ENCODE data around the gene POTEJ.
"Not testable (repeated sequence)": the region's sequence is repeated elsewhere in the genome, so short reads cannot be mapped to it uniquely, and the experiment has no call there.

The POTEJ gene

DNA sequence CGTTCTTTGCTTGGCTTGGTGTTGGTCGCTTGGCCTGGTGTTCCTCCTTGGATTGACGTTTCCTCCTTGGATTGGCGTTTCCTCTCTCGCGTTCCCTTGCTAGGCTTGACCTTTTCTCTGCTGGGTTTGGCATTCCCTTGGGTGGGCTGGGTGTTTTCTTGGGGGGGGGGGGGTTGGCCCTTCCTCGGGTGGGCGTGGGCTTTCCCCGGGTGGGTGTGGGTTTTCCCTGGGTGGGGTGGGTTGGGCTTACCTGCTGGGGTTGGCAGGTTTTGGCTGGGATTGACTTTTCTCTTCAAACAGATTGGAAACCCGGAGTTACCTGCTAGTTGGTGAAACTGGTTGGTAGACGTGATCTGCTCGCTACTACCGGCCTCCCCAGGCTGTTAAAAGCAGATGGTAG is at the start of gene POTEJ:
Gene POTEJ (plus strand): TSS at position 301 of the 400 bp plus-strand sequence. CDS start 93 bp downstream, at position 394.
- not testable (repeated sequence) for DNase-seq (ENCODE audit: low read depth in 2 of 2)

- DNase-seq (ENCODE audit: low read depth in 2 of 2) = not testable (repeated sequence)
These were observed 45.1 kb upstream of the POTEJ start for GRCh38 chr2:130566165-130566564.

GRCh38 chr2:130571929-130572328 is 39.3 kb upstream of the POTEJ start:
- DNase-seq (ENCODE audit: low read depth in 2 of 2) = not testable (repeated sequence)

DNA sequence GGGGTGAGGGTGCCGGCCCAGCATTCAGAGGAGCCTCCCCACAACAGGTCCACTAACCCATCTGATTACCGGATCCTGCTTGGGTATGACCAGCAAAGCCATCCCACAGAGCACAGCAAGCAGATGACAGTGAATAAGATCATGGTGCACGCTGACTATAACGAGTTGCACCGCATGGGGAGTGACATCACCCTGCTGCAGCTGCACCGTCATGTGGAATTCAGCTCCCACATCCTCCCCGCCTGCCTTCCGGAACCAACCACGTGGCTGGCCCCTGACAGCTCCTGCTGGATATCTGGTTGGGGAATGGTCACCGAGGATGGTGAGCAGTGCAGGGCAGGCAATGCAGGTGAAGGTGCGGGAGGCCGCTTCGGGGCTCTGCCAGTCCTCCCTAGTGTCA is 37.0 kb upstream of the POTEJ start:
- DNase-seq (ENCODE audit: low read depth in 2 of 2) = not testable (repeated sequence)

GRCh38 chr2:130576209-130576784 is 34.9 kb upstream of the POTEJ start:
- DNase-seq (ENCODE audit: low read depth in 2 of 2) = not testable (repeated sequence)

DNA sequence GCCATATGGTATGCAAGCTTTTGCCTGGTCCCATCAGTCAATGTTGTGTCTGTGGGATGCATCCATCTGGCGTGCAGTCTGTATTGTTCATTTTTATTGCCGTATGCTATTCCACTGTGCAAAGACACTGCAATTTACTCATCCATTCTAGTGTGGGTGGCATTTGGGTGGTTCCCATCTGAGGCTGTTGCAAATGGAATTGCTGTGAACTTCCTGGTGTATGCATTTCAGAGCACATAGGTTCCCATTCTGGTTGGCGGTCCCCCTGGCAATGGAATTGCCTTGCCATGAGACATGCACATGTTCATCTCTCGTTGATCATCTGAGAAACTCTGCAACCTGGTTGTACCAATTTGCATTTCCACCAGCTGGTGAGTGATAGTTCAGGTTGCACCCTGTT is 33.7 kb upstream of the POTEJ start:
- DNase-seq (ENCODE audit: low read depth in 2 of 2) = not testable (repeated sequence)

DNA sequence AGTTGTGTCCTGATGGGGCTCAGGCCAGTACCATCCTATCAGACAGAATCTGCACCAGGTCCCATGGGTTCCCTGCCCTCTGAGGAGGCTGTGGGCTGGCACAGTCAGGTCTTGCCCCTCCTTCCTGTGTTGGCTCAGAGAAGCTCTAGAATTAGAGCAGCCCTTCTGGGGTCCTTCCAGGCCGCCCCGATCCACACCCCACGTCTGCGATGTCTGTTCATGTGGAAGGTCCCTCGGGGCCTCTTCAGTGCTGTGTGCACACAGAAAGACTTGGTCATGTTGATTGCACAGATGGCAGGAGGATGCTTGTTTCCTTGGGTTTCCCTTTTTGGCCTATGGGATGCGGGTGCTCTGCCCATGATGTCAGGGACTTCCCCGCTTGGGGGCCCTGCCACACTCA is 32.1 kb upstream of the POTEJ start:
- not testable (repeated sequence) for DNase-seq (ENCODE audit: low read depth in 2 of 2)

GRCh38 chr2:130581491-130581890 is 29.7 kb upstream of the POTEJ start:
- DNase-seq (ENCODE audit: low read depth in 2 of 2) = not testable (repeated sequence)

DNA sequence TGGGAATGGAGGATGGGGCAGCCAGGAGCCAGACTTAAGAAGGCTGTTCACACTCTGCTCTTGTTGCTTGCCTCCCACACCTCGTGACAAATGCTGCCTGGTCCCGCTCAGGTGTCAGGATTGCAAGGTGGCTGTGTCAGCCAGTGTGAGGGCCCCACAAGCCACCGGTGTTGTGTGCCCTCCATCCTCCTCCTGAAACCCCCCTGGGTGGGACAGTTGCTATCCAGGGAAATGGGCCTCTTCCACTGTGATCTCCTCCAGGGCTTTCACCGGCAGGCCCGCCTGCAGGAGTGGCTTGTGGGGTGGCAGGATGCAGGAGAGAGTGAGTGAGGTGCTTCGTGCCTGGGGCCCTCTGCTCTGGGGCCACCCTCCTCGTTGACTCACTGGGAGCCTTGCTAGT is 28.3 kb upstream of the POTEJ start:
- DNase-seq (ENCODE audit: low read depth in 2 of 2) = not testable (repeated sequence)

- DNase-seq (ENCODE audit: low read depth in 2 of 2) = not testable (repeated sequence)
These were observed 27.7 kb upstream of the POTEJ start for GRCh38 chr2:130583582-130583981.

- DNase-seq (ENCODE audit: low read depth in 2 of 2) = not testable (repeated sequence)
These were observed 26.5 kb upstream of the POTEJ start for GRCh38 chr2:130584726-130585125.

GRCh38 chr2:130588688-130589458 is 22.4 kb upstream of the POTEJ start:
- DNase-seq (ENCODE audit: low read depth in 2 of 2) = not testable (repeated sequence)

GRCh38 chr2:130590170-130590841 is 20.9 kb upstream of the POTEJ start:
- not testable (repeated sequence) for DNase-seq (ENCODE audit: low read depth in 2 of 2)

- not testable (repeated sequence) for DNase-seq (ENCODE audit: low read depth in 2 of 2)
These were observed 20.3 kb upstream of the POTEJ start for GRCh38 chr2:130590842-130591359.

DNA sequence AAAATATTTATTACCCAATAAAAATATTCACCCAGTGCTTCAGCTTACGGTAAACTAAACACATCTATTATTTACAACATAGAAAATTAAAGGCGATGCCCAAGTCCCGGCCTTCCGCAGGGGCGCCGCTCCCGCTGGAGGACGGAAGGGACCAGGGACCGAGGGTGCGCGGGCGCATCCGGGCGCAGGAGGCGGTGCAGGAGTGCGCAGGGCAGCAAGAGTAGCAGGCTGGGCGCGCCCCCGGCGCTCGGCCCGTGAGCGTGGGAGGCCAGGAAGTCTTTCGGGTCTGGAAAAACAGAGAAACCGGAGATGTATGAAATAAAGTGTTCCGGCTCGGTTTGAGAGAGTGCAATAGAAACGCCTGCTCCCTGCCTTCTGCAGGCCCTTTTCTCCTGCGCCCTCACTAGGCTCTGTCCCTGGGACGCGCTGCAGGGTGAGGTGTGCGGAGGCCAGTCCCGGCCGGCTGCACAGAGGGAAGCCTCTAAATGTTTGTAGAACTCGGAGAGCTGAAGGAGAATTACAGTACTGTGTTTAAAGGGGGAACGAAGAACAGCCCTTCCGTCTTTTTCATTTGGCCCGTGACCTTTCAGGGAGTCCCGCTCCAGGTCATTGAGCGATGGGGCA is 18.3 kb upstream of the POTEJ start:
- not testable (repeated sequence) for DNase-seq (ENCODE audit: low read depth in 2 of 2)

- DNase-seq (ENCODE audit: low read depth in 2 of 2) = not testable (repeated sequence)
These were observed 17.2 kb upstream of the POTEJ start for GRCh38 chr2:130594011-130594410.

- DNase-seq (ENCODE audit: low read depth in 2 of 2) = not testable (repeated sequence)
These were observed 14.5 kb upstream of the POTEJ start for GRCh38 chr2:130596757-130597156.

GRCh38 chr2:130597994-130598393 is 13.2 kb upstream of the POTEJ start:
- DNase-seq (ENCODE audit: low read depth in 2 of 2) = not testable (repeated sequence)

- DNase-seq (ENCODE audit: low read depth in 2 of 2) = not testable (repeated sequence)
These were observed 12.8 kb upstream of the POTEJ start for GRCh38 chr2:130598463-130598862.

- not testable (repeated sequence) for DNase-seq (ENCODE audit: low read depth in 2 of 2)
These were observed 11.8 kb upstream of the POTEJ start, which contains the start of gene CFC1 for GRCh38 chr2:130599393-130599792. TSS of gene CFC1 (minus strand) at chr2:130599575. CDS start at chr2:130599287, 288 bp downstream.

GRCh38 chr2:130599926-130600325 is 11.3 kb upstream of the POTEJ start:
- DNase-seq (ENCODE audit: low read depth in 2 of 2) = not testable (repeated sequence)

Measured in fibroblast of skin of left biceps (primary cell).